OCI-LY3 (cell line): ENCODE results near the gene CACNA1C.

Source experiments
- H2AFZ ChIP-seq: fragments of 200-600, 300-600 bp; shearing (Covaris generic); 2 replicates; pipeline ENCODE4 v1.6.0; 2014; ENCODE audit warnings: antibody characterized with exemption, low read depth, low read length
- H3K27ac ChIP-seq: fragments of 200-600, 300-600 bp; sonication (generic); 2 replicates; pipeline ENCODE4 v1.5.1; 2014; ENCODE audit warnings: mild to moderate bottlenecking, low read length, moderate library complexity, mixed read lengths
- H3K27me3 ChIP-seq: fragments of 200-600, 300-600 bp; sonication (generic); 2 replicates; pipeline ENCODE4 v1.6.1; 2014; ENCODE audit warnings: low read depth, low read length, mixed read lengths
- H3K36me3 ChIP-seq: fragments of 200-600, 300-600 bp; sonication (generic); replicated peaks from 2 replicates; pipeline ENCODE3; 2014; ENCODE audit warnings: low read depth, low read length, mixed read lengths
- H3K4me1 ChIP-seq: fragments of 300-600, 200-600 bp; sonication (generic); 2 replicates; pipeline ENCODE4 v1.6.1; 2014; ENCODE audit warnings: low read length, mixed read lengths
- H3K4me2 ChIP-seq: fragments of 200-600, 300-600 bp; sonication (generic); 2 replicates; pipeline ENCODE4 v1.6.1; 2014; ENCODE audit warnings: low read length, mixed read lengths
- H3K4me3 ChIP-seq: fragments of 300-600, 200-600 bp; sonication (generic); 2 replicates; pipeline ENCODE4 v1.5.1; 2014; ENCODE audit warnings: antibody characterized with exemption, mild to moderate bottlenecking, low read length, moderate library complexity
- H3K79me2 ChIP-seq: fragments of 300-600, 200-600 bp; shearing (Covaris generic); 2 replicates; pipeline ENCODE4 v1.6.1; 2014; ENCODE audit warnings: mild to moderate bottlenecking, low read length, mixed read lengths
- H3K9ac ChIP-seq: fragments of 300-600, 200-600 bp; shearing (Covaris generic); 2 replicates; pipeline ENCODE4 v1.6.0; 2014; ENCODE audit warnings: mild to moderate bottlenecking, low read length, moderate library complexity
- H3K9me3 ChIP-seq: fragments of 200-600, 300-600 bp; shearing (Covaris generic); 2 replicates; pipeline ENCODE4 v1.6.1; 2014; ENCODE audit warnings: low read length, mixed read lengths; ENCODE audit not compliant: insufficient read depth
- H4K20me1 ChIP-seq: fragments of 200-600, 300-600 bp; sonication (generic); 2 replicates; pipeline ENCODE4 v1.6.1; 2016; ENCODE audit warnings: low read length, mixed read lengths; ENCODE audit not compliant: insufficient read depth
- EZH2phosphoT487 ChIP-seq: fragments of 200-600 bp; shearing (Covaris generic); IDR thresholded peaks from 2 replicates; pipeline ENCODE4 v1.6.1; 2018; ENCODE audit warnings: antibody characterized with exemption, mixed run types, low read depth
- TF ChIP-seq, protein P1 (sequence below): fragments of 200-600, 300-600 bp; sonication (generic); IDR thresholded peaks from 2 replicates; pipeline ENCODE4 v1.5.1; 2014; ENCODE audit warnings: antibody characterized with exemption, low read length, low read depth

Gene CACNA1C

DNA sequence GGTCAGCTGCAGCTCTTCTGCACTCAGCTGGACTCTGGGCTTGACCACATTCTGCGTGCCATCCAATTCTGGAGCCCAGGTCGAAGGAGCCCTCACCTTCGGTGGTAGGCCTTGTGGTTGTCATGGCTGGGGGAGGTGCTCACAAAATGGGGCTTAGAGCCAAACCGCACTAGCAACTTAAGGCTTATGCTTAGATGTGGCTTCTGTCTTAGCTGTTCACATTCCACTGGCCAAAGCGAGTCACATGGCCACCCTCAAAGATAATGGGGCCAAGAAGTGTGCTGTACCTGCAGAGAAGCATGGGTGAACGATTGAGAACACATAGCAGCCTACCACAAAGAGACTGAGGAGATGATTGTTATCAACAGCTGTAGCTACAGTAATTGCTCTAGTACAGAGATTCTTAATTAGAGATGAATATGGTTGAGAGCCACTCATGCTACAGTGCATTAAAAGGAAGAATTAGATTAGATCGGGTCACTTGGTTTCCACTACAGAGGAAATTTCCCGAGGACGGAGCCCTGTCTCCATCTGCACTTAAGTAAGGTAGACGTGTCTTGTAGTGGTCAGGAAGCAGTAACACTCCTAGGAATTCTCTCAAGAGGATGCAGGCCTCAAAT lies 407.4 kb downstream of the CACNA1C start:
- no peaks in the 10 kb centered on the region for H3K36me3 ChIP-seq
- no peak overlapping the region for H3K27ac ChIP-seq
- no peak overlapping the region for H3K4me2 ChIP-seq
- no peak overlapping the region for H3K4me3 ChIP-seq
- H3K9me3 ChIP-seq, result no peaks in the 10 kb centered on the region
- no peaks in the 10 kb centered on the region for H4K20me1 ChIP-seq
- peaks cover 18% of the 10 kb centered on the region for H3K4me1 ChIP-seq
- H2AFZ ChIP-seq, result no peak overlapping the region
- H3K27me3 ChIP-seq, result peaks cover 17% of the 10 kb centered on the region
- H3K79me2 ChIP-seq, result no peaks in the 10 kb centered on the region
- no peak for TF ChIP-seq EZH2phosphoT487
- TF ChIP-seq, protein P1, sequence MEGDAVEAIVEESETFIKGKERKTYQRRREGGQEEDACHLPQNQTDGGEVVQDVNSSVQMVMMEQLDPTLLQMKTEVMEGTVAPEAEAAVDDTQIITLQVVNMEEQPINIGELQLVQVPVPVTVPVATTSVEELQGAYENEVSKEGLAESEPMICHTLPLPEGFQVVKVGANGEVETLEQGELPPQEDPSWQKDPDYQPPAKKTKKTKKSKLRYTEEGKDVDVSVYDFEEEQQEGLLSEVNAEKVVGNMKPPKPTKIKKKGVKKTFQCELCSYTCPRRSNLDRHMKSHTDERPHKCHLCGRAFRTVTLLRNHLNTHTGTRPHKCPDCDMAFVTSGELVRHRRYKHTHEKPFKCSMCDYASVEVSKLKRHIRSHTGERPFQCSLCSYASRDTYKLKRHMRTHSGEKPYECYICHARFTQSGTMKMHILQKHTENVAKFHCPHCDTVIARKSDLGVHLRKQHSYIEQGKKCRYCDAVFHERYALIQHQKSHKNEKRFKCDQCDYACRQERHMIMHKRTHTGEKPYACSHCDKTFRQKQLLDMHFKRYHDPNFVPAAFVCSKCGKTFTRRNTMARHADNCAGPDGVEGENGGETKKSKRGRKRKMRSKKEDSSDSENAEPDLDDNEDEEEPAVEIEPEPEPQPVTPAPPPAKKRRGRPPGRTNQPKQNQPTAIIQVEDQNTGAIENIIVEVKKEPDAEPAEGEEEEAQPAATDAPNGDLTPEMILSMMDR, result no peak
- H3K9ac ChIP-seq, result no peak overlapping the region

DNA sequence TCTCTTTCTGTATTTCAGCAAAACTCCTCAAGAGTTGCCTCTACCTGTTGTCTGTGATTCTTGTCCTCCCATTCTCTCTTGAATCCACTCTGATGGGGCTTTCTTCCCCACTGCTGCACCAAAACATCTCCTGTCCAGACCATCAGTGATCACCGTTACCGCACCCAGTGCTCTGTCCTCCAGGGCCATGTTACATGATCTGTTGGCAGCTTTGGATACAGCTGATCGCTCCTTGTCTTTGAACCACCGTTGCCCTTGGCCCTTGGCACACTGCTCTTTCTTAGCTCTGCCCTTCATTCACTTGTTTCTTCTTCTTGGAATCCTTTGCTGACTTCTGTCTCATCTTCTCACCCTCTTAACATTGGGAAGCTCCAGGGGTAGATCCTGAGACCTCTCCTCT lies 408.3 kb downstream of the CACNA1C start:
- H3K4me3 ChIP-seq, result no peak overlapping the region
- H3K4me1 ChIP-seq, result 0 out of 2 replicates have a peak, but pooled peaks cover 13% of the 10 kb centered on the region
- H3K36me3 ChIP-seq, result no peaks in the 10 kb centered on the region
- no peaks in the 10 kb centered on the region for H3K9me3 ChIP-seq
- H2AFZ ChIP-seq, result no peak overlapping the region
- H3K4me2 ChIP-seq, result no peak overlapping the region
- TF ChIP-seq, protein P1, result no peak
- no peak for TF ChIP-seq EZH2phosphoT487
- H3K79me2 ChIP-seq, result no peaks in the 10 kb centered on the region
- peaks cover 25% of the 10 kb centered on the region for H3K27me3 ChIP-seq
- no peak overlapping the region for H3K9ac ChIP-seq
- no peak overlapping the region for H3K27ac ChIP-seq
- no peaks in the 10 kb centered on the region for H4K20me1 ChIP-seq

DNA sequence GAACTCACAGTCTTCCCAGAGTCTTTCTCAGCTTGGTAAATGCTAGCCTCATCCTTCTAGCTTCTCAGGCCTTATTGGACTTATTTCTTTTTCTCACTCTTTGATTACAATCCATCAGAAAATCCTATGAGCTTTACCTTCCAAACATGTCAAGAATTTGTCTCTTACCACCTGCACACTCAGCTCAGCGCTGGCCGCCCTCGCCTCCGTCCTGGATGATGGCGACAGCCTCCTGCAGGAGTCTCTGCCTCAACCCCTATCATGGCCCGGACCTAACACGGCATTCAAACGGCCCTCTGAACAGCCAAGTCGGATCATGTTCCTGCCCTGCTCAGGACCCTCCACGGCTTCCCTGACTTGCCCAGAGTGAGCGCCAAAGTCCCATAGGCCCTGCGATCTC lies 408.9 kb downstream of the CACNA1C start:
- no peaks in the 10 kb centered on the region for H4K20me1 ChIP-seq
- no peak for TF ChIP-seq EZH2phosphoT487
- TF ChIP-seq, protein P1, result no peak
- no peak overlapping the region for H3K4me3 ChIP-seq
- H3K9ac ChIP-seq, result no peak overlapping the region
- peaks cover 30% of the 10 kb centered on the region for H3K27me3 ChIP-seq
- no peak overlapping the region for H3K4me2 ChIP-seq
- H3K36me3 ChIP-seq, result no peaks in the 10 kb centered on the region
- no peak overlapping the region for H2AFZ ChIP-seq
- no peaks in the 10 kb centered on the region for H3K79me2 ChIP-seq
- H3K4me1 ChIP-seq, result 0 out of 2 replicates have a peak, but pooled peaks cover 7% of the 10 kb centered on the region
- H3K27ac ChIP-seq, result no peak overlapping the region
- H3K9me3 ChIP-seq, result no peaks in the 10 kb centered on the region

DNA sequence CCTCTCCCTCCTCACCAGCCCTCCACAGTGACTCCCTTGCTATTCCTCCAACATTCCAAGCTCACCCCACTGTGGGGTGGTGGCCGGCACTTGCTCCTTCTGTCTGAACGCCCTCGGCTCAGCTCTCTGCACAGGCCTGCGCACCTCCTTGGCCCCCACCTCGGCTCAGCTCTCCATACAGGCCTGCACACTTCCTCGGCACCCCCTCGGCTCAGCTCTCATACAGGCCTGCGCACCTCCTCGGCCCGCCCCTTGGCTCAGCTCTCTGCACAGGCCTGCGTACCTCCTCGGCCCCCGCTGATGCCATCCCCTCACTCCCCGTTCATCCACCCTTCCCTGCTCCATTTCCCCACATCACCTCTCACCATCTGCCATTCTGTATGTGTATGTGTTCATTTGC lies 409.3 kb downstream of the CACNA1C start:
- Histone ChIP-seq H3K79me2 (no peaks in the 10 kb centered on the region), H3K27me3 (peaks cover 30% of the 10 kb centered on the region), H3K36me3 (no peaks in the 10 kb centered on the region), H3K4me2 (no peak overlapping the region), H3K4me1 (0 out of 2 replicates have a peak, but pooled peaks cover 4% of the 10 kb centered on the region), H3K4me3 (no peak overlapping the region), H3K9me3 (no peaks in the 10 kb centered on the region), H3K27ac (no peak overlapping the region), H4K20me1 (no peaks in the 10 kb centered on the region), H2AFZ (no peak overlapping the region), H3K9ac (no peak overlapping the region)
- TF ChIP-seq EZH2phosphoT487, result no peak
- TF ChIP-seq, protein P1, result no peak
